ENCODE results near the gene LRRC27. TPM values are rescaled to one million over a fixed set of nuclear protein-coding genes. Genes with fewer than 3 reads are reported as not detected.
A peak's percentile ranks its signal among the peaks of the same experiment; 100 is the strongest.

LRRC27 gene
- total and polyA plus RNA-seq, 7 experiments from 2014 or later: 1.8 to 10.8 (median 6.0) TPM

GRCh38 chr10:132406750-132407149 is 74.8 kb downstream of the LRRC27 start:
- ChIA-PET POLR2A (interaction anchor here (0.8 kb wide), 1 partner anchor 10 kb away, joined by 3 read pairs; the partner anchor contains the start of gene PWWP2B), CTCF (no interaction called here)
- H3K27ac Mint-ChIP-seq: peak overlapping the region in 1 of 9 donors; percentile 12

GRCh38 chr10:132407243-132407746 is 75.3 kb downstream of the LRRC27 start:
- CTCF ChIA-PET: no interaction called here

More at GRCh38 chr10:132406750-132407149, 74.8 kb downstream of the LRRC27 start:
- no peaks in the 10 kb centered on the region for H3K9me3 Mint-ChIP-seq
- DNase-seq (no peak), ATAC-seq (no peak)
- Histone ChIP-seq H3K4me1 (ENCODE audit: control insufficient read depth in 2 of 2, insufficient read depth in 2 of 2, low read length in 2 of 2) (peaks cover 0 to 15% of the 10 kb centered on the region in 2 donors), H3K9me3 (ENCODE audit: control insufficient read depth in 2 of 3, low read length in 3 of 3) (no peaks in the 10 kb centered on the region), H3K27ac (ENCODE audit: low read depth, low read length) (no peak overlapping the region), H3K27me3 (ENCODE audit: control insufficient read depth in 2 of 2, insufficient read depth in 2 of 2, low read length in 2 of 2) (no peaks in the 10 kb centered on the region), H3K36me3 (ENCODE audit: control insufficient read depth in 2 of 3, insufficient read depth in 3 of 3, low read length in 3 of 3) (peaks cover 0 to 41% (median 0%) of the 10 kb centered on the region in 3 experiments), H3K4me3 (ENCODE audit: low read length) (no peak overlapping the region)
- H3K4me3 Mint-ChIP-seq: peak overlapping the region in 1 of 10 donors; percentile 8
- peaks cover 0 to 6% (median 4%) of the 10 kb centered on the region in 5 donors for H3K36me3 Mint-ChIP-seq
- intact Hi-C loops (cut with micrococcal nuclease): no loop called here
- peaks cover 3 to 31% (median 19%) of the 10 kb centered on the region in 7 donors for H3K4me1 Mint-ChIP-seq
- no peaks in the 10 kb centered on the region for H3K27me3 Mint-ChIP-seq

GRCh38 chr10:132407846-132408278 is 75.9 kb downstream of the LRRC27 start:
- H3K27me3 ChIP-seq (ENCODE audit: control insufficient read depth in 2 of 2, insufficient read depth in 2 of 2, low read length in 2 of 2): no peaks in the 10 kb centered on the region
- intact Hi-C loops (cut with micrococcal nuclease): loop anchor here in 1 of 2 donors (2.0 kb wide), 1 partner anchor 15 kb away; no protein-coding TSS in a partner anchor
- Mint-ChIP-seq H3K36me3 (peaks cover 0 to 6% (median 4%) of the 10 kb centered on the region in 5 donors), H3K4me1 (peaks cover 3 to 37% (median 20%) of the 10 kb centered on the region in 7 donors), H3K27me3 (no peaks in the 10 kb centered on the region), H3K9me3 (no peaks in the 10 kb centered on the region), H3K27ac (peak overlapping the region in 7 of 9 donors; percentile 31 to 84 (median 62)), H3K4me3 (peak overlapping the region in 9 of 10 donors; percentile 23 to 72 (median 58))
- peaks cover 0 to 15% of the 10 kb centered on the region in 2 donors for H3K4me1 ChIP-seq (ENCODE audit: control insufficient read depth in 2 of 2, insufficient read depth in 2 of 2, low read length in 2 of 2)
- ChIA-PET CTCF (interaction anchor here (0.7 kb wide), 1 partner anchor 246 kb away, joined by 4 read pairs; no protein-coding TSS in a partner anchor), POLR2A (no interaction called here)
- H3K27ac ChIP-seq (ENCODE audit: low read depth, low read length): no peak overlapping the region
- H3K36me3 ChIP-seq (ENCODE audit: control insufficient read depth in 2 of 3, insufficient read depth in 3 of 3, low read length in 3 of 3): peaks cover 0 to 45% (median 0%) of the 10 kb centered on the region in 3 experiments
- no peaks in the 10 kb centered on the region for H3K9me3 ChIP-seq (ENCODE audit: control insufficient read depth in 2 of 3, low read length in 3 of 3)
- no peak for DNase-seq
- ATAC-seq: peak; percentile 53
- H3K4me3 ChIP-seq (ENCODE audit: low read length): no peak overlapping the region

More at GRCh38 chr10:132407243-132407746, 75.3 kb downstream of the LRRC27 start:
- Mint-ChIP-seq H3K4me3 (peak overlapping the region in 3 of 10 donors; percentile 9 to 71 (median 47)), H3K36me3 (peaks cover 0 to 6% (median 4%) of the 10 kb centered on the region in 5 donors), H3K27me3 (no peaks in the 10 kb centered on the region), H3K9me3 (no peaks in the 10 kb centered on the region), H3K4me1 (peaks cover 3 to 31% (median 20%) of the 10 kb centered on the region in 7 donors), H3K27ac (peak overlapping the region in 1 of 9 donors; percentile 12)
- Histone ChIP-seq H3K27ac (ENCODE audit: low read depth, low read length) (no peak overlapping the region), H3K4me3 (ENCODE audit: low read length) (no peak overlapping the region), H3K36me3 (ENCODE audit: control insufficient read depth in 2 of 3, insufficient read depth in 3 of 3, low read length in 3 of 3) (peaks cover 0 to 41% (median 0%) of the 10 kb centered on the region in 3 experiments), H3K27me3 (ENCODE audit: control insufficient read depth in 2 of 2, insufficient read depth in 2 of 2, low read length in 2 of 2) (no peaks in the 10 kb centered on the region), H3K4me1 (ENCODE audit: control insufficient read depth in 2 of 2, insufficient read depth in 2 of 2, low read length in 2 of 2) (peaks cover 0 to 15% of the 10 kb centered on the region in 2 donors), H3K9me3 (ENCODE audit: control insufficient read depth in 2 of 3, low read length in 3 of 3) (no peaks in the 10 kb centered on the region)
- ATAC-seq (peak; percentile 2), DNase-seq (no peak)
- POLR2A ChIA-PET: interaction anchor here (0.8 kb wide), 1 partner anchor 10 kb away, joined by 3 read pairs; the partner anchor contains the start of gene PWWP2B
- intact Hi-C loops (cut with micrococcal nuclease): no loop called here

- H3K4me1 Mint-ChIP-seq: peaks cover 3 to 37% (median 17%) of the 10 kb centered on the region in 7 donors
- no peaks in the 10 kb centered on the region for H3K9me3 ChIP-seq (ENCODE audit: control insufficient read depth in 2 of 3, low read length in 3 of 3)
- no peaks in the 10 kb centered on the region for H3K27me3 Mint-ChIP-seq
- no peaks in the 10 kb centered on the region for H3K9me3 Mint-ChIP-seq
- H3K4me1 ChIP-seq (ENCODE audit: control insufficient read depth in 2 of 2, insufficient read depth in 2 of 2, low read length in 2 of 2): peaks cover 0 to 15% of the 10 kb centered on the region in 2 donors
- no peak overlapping the region for H3K27ac ChIP-seq (ENCODE audit: low read depth, low read length)
- ChIA-PET CTCF (interaction anchor here (0.6 to 0.7 kb wide), 2 partner anchors 72 to 247 kb away, joined by 4 to 5 read pairs; no protein-coding TSS in a partner anchor), POLR2A (no interaction called here)
- peak overlapping the region in 9 of 10 donors; percentile 23 to 72 (median 58) for H3K4me3 Mint-ChIP-seq
- intact Hi-C loops (cut with micrococcal nuclease): loop anchor here in 1 of 2 donors (2.0 kb wide), 1 partner anchor 14 kb away; no protein-coding TSS in a partner anchor
- DNase-seq (no peak), ATAC-seq (peak; percentile 38)
- H3K27me3 ChIP-seq (ENCODE audit: control insufficient read depth in 2 of 2, insufficient read depth in 2 of 2, low read length in 2 of 2): no peaks in the 10 kb centered on the region
- peaks cover 0 to 45% (median 0%) of the 10 kb centered on the region in 3 experiments for H3K36me3 ChIP-seq (ENCODE audit: control insufficient read depth in 2 of 3, insufficient read depth in 3 of 3, low read length in 3 of 3)
- H3K4me3 ChIP-seq (ENCODE audit: low read length): no peak overlapping the region
- H3K36me3 Mint-ChIP-seq: peaks cover 0 to 6% (median 4%) of the 10 kb centered on the region in 5 donors
- H3K27ac Mint-ChIP-seq: peak overlapping the region in 7 of 9 donors; percentile 31 to 84 (median 62)
Observed at GRCh38 chr10:132408367-132408781, 76.4 kb downstream of the LRRC27 start.

GRCh38 chr10:132408823-132409666 is 77.1 kb downstream of the LRRC27 start:
- ChIA-PET POLR2A (no interaction called here), CTCF (interaction anchor here (0.6 kb wide), 2 partner anchors 21 to 72 kb away, joined by 3 to 5 read pairs; no protein-coding TSS in a partner anchor)
- Mint-ChIP-seq H3K9me3 (no peaks in the 10 kb centered on the region), H3K27ac (peak overlapping the region in 3 of 9 donors; percentile 19 to 45 (median 34)), H3K36me3 (peaks cover 0 to 6% (median 4%) of the 10 kb centered on the region in 5 donors), H3K27me3 (no peaks in the 10 kb centered on the region), H3K4me1 (peaks cover 3 to 37% (median 17%) of the 10 kb centered on the region in 7 donors), H3K4me3 (peak overlapping the region in 4 of 10 donors; percentile 25 to 71 (median 43))
- intact Hi-C loops (cut with micrococcal nuclease): loop anchor here in 1 of 2 donors (2.0 kb wide), 1 partner anchor 14 kb away; no protein-coding TSS in a partner anchor
- DNase-seq (no peak), ATAC-seq (no peak)
- Histone ChIP-seq H3K27ac (ENCODE audit: low read depth, low read length) (no peak overlapping the region), H3K27me3 (ENCODE audit: control insufficient read depth in 2 of 2, insufficient read depth in 2 of 2, low read length in 2 of 2) (no peaks in the 10 kb centered on the region), H3K9me3 (ENCODE audit: control insufficient read depth in 2 of 3, low read length in 3 of 3) (no peaks in the 10 kb centered on the region), H3K4me1 (ENCODE audit: control insufficient read depth in 2 of 2, insufficient read depth in 2 of 2, low read length in 2 of 2) (peaks cover 0 to 15% of the 10 kb centered on the region in 2 donors), H3K4me3 (ENCODE audit: low read length) (no peak overlapping the region), H3K36me3 (ENCODE audit: control insufficient read depth in 2 of 3, insufficient read depth in 3 of 3, low read length in 3 of 3) (peaks cover 0 to 43% (median 0%) of the 10 kb centered on the region in 3 experiments)

GRCh38 chr10:132409667-132410028 is 77.7 kb downstream of the LRRC27 start:
- H3K27ac Mint-ChIP-seq: peak overlapping the region in 6 of 9 donors; percentile 19 to 72 (median 44)
- H3K27ac ChIP-seq (ENCODE audit: low read depth, low read length): no peak overlapping the region
- no peaks in the 10 kb centered on the region for H3K27me3 ChIP-seq (ENCODE audit: control insufficient read depth in 2 of 2, insufficient read depth in 2 of 2, low read length in 2 of 2)
- ATAC-seq (no peak), DNase-seq (no peak)
- ChIA-PET CTCF (interaction anchor here (0.6 kb wide), 1 partner anchor 22 kb away, joined by 3 read pairs; no protein-coding TSS in a partner anchor), POLR2A (no interaction called here)
- H3K4me3 Mint-ChIP-seq: no peak overlapping the region
- peaks cover 0 to 42% (median 0%) of the 10 kb centered on the region in 3 experiments for H3K36me3 ChIP-seq (ENCODE audit: control insufficient read depth in 2 of 3, insufficient read depth in 3 of 3, low read length in 3 of 3)
- intact Hi-C loops (cut with micrococcal nuclease): loop anchor here in 1 of 2 donors (2.0 kb wide), 1 partner anchor 13 kb away; no protein-coding TSS in a partner anchor
- H3K9me3 Mint-ChIP-seq: no peaks in the 10 kb centered on the region
- peaks cover 3 to 37% (median 17%) of the 10 kb centered on the region in 7 donors for H3K4me1 Mint-ChIP-seq
- peaks cover 0 to 6% (median 4%) of the 10 kb centered on the region in 5 donors for H3K36me3 Mint-ChIP-seq
- no peaks in the 10 kb centered on the region for H3K27me3 Mint-ChIP-seq
- no peak overlapping the region for H3K4me3 ChIP-seq (ENCODE audit: low read length)
- no peaks in the 10 kb centered on the region for H3K9me3 ChIP-seq (ENCODE audit: control insufficient read depth in 2 of 3, low read length in 3 of 3)
- peaks cover 0 to 15% of the 10 kb centered on the region in 2 donors for H3K4me1 ChIP-seq (ENCODE audit: control insufficient read depth in 2 of 2, insufficient read depth in 2 of 2, low read length in 2 of 2)
